H1 (cell line): Measurements from ENCODE around the gene LAMB1. TPM values are rescaled to one million over a fixed set of nuclear protein-coding genes. Genes with fewer than 3 reads are reported as not detected.

Source experiments
- CEBPB ChIP-seq: IDR thresholded peaks from 2 replicates; pipeline ENCODE4 v1.6.1; 2012; ENCODE audit warnings: low read depth, low read length
- E2F6 ChIP-seq: IDR thresholded peaks from 2 replicates; pipeline ENCODE4 v1.6.1; 2012; ENCODE audit warnings: inconsistent platforms
- EP300 ChIP-seq, 2 experiments: IDR thresholded peaks; 1 replicate in 1 of 2; 2 replicates in 1 of 2; pipeline ENCODE4 v1.6.1; 2011 to 2012; ENCODE audit warnings: low read depth in 2 of 2, low read length in 2 of 2, mild to moderate bottlenecking in 2 of 2, borderline replicate concordance in 1 of 2, inconsistent platforms in 1 of 2, moderate library complexity in 1 of 2
- GABPA ChIP-seq: IDR thresholded peaks from 2 replicates; pipeline ENCODE4 v1.6.1; 2011; ENCODE audit warnings: mild to moderate bottlenecking, low read length, moderate library complexity, borderline replicate concordance; ENCODE audit not compliant: insufficient read depth
- HDAC6 ChIP-seq: IDR thresholded peaks from one replicate; pipeline ENCODE4 v1.7.1; 2012; ENCODE audit warnings: low read depth, mild to moderate bottlenecking, inconsistent platforms, low read length, moderate library complexity
- POLR2AphosphoS5 ChIP-seq: IDR thresholded peaks from 2 replicates; pipeline ENCODE4 v1.6.1; 2011; ENCODE audit warnings: low read depth, low read length
- TCF12 ChIP-seq: IDR thresholded peaks from 2 replicates; pipeline ENCODE4 v1.6.1; 2011; ENCODE audit warnings: low read depth, mild to moderate bottlenecking, low read length
- polyA plus RNA-seq, 7 experiments: library from polyadenylated mRNA; depleted of rRNA in 3 of 7; stranded (reverse) in 5 of 7; unstranded in 2 of 7; fragments of >200 nt in 5 of 7; fragments of 200-250 nt in 2 of 7; gene quantifications; 1 replicate in 5 of 7; 2 replicates in 1 of 7; 4 replicates in 1 of 7; pipeline versions ENCODE4 v1.2.1 to v1.2.3, GENCODE V29; 2011 to 2013; ENCODE audit warnings: missing spikeins in 2 of 7, mixed read lengths in 2 of 7
- total RNA-seq: library from RNA; stranded (reverse); fragmentation: NEBNext Ultra II Directional; extraction: Animal tissue kit (Norgen Biotek cat#: 25700); gene quantifications from 2 replicates; pipeline ENCODE4 v1.2.1, GENCODE V29; 2021

Gene LAMB1
- total and polyA plus RNA-seq, 2 of the 8 experiments (the other 6 are each of a cell fraction or from before 2014, with no cell fraction given) = 31.9 to 38.5 TPM

- TF ChIP-seq EP300 (IDR thresholded peaks at IDR 0.05; ENCODE audit: borderline replicate concordance in 1 of 2, low read depth in 2 of 2, low read length in 2 of 2) = no peak
- no peak for TF ChIP-seq GABPA
- TF ChIP-seq CEBPB = no peak
- TF ChIP-seq TCF12 = no peak
- TF ChIP-seq HDAC6 = no peak
- TF ChIP-seq POLR2AphosphoS5 = no peak
- TF ChIP-seq E2F6 = no peak
These were observed 14.8 kb upstream of the LAMB1 start (continued) for GRCh38 chr7:108017776-108018151.
